ENCODE results near the gene HECTD2. TPM values are rescaled to one million over a fixed set of nuclear protein-coding genes. Genes with fewer than 3 reads are reported as not detected.
A peak's percentile ranks its signal among the peaks of the same experiment; 100 is the strongest.

The HECTD2 gene
- total and polyA plus RNA-seq, 9 of the 15 experiments (the other 6 are each of a cell fraction or from before 2014, with no cell fraction given), result 1.3 to 5.9 (median 3.9) TPM

GRCh38 chr10:91374052-91374451 is 36.1 kb upstream of the HECTD2 start:
- Histone ChIP-seq H3K79me2 (ENCODE audit: control insufficient read depth, insufficient read depth, low read length) (no peaks in the 10 kb centered on the region), H3K9me3 (replicated peaks; ENCODE audit: control insufficient read depth, insufficient read depth, low read depth, low read length) (no peaks in the 10 kb centered on the region), H3K4me2 (ENCODE audit: insufficient read depth, low read length) (no peak overlapping the region), H3K4me3 (no peak overlapping the region), H4K20me1 (replicated peaks; ENCODE audit: control insufficient read depth, insufficient read depth, low read length) (no peaks in the 10 kb centered on the region), H3K9ac (ENCODE audit: insufficient read depth in 1 of 2, low read depth in 2 of 2, low read length in 2 of 2) (no peak overlapping the region), H3K36me3 (ENCODE audit: control insufficient read depth, insufficient read depth, low read length) (no peaks in the 10 kb centered on the region), H3K4me1 (replicated peaks in 1 of 2; ENCODE audit: control insufficient read depth in 2 of 2, insufficient read depth in 2 of 2, low read length in 2 of 2) (no peaks in the 10 kb centered on the region), H3K27me3 (ENCODE audit: control insufficient read depth in 2 of 2, insufficient read depth in 2 of 2, low read length in 2 of 2) (no peaks in the 10 kb centered on the region), H3K9me1 (ENCODE audit: control insufficient read depth, insufficient read depth, low read length) (no peaks in the 10 kb centered on the region), H2AFZ (ENCODE audit: low read depth, low read length) (no peak overlapping the region), H3K27ac (ENCODE audit: extremely low read depth, low read depth, low read length) (no peak overlapping the region)
- FAIRE-seq, result no peak
- no peak for DNase-seq (ENCODE audit: extremely low read depth in 1 of 4, low spot score in 3 of 4)
- POLR2A ChIA-PET, result no interaction called here
- TF ChIP-seq ZNF316 (IDR thresholded peaks at IDR 0.05), result peak; percentile 46
- no peak for TF ChIP-seq ZBTB33 (CRISPR knock-in tag; IDR thresholded peaks at IDR 0.05)
- 0 out of 2 replicates have a peak, but pooled peaks have one; percentile 20 for TF ChIP-seq MAFG (tag; conservative IDR thresholded peaks at IDR 0.05)
- no TSS peak for BruUV-seq (replicated peaks)
- intact Hi-C loops (cut with micrococcal nuclease) (no loop called here), in situ Hi-C loops (cut with MboI) (no loop called here)
- CTCF ChIA-PET (ENCODE audit: low intra/inter-chr PET ratio), result no interaction called here
- ATAC-seq, result no peak

- Histone ChIP-seq H3K27ac (ENCODE audit: extremely low read depth, low read depth, low read length) (no peak overlapping the region), H3K4me1 (replicated peaks in 1 of 2; ENCODE audit: control insufficient read depth in 2 of 2, insufficient read depth in 2 of 2, low read length in 2 of 2) (peaks cover 0 to 13% of the 10 kb centered on the region in 2 experiments; a peak in 3 of 5 replicates), H3K9ac (ENCODE audit: insufficient read depth in 1 of 2, low read depth in 2 of 2, low read length in 2 of 2) (no peak overlapping the region), H3K4me3 (no peak overlapping the region), H3K36me3 (ENCODE audit: control insufficient read depth, insufficient read depth, low read length) (no peaks in the 10 kb centered on the region), H3K79me2 (ENCODE audit: control insufficient read depth, insufficient read depth, low read length) (no peaks in the 10 kb centered on the region), H4K20me1 (replicated peaks; ENCODE audit: control insufficient read depth, insufficient read depth, low read length) (no peaks in the 10 kb centered on the region), H3K4me2 (ENCODE audit: insufficient read depth, low read length) (no peak overlapping the region), H3K9me1 (ENCODE audit: control insufficient read depth, insufficient read depth, low read length) (no peaks in the 10 kb centered on the region), H2AFZ (ENCODE audit: low read depth, low read length) (no peak overlapping the region), H3K27me3 (ENCODE audit: control insufficient read depth in 2 of 2, insufficient read depth in 2 of 2, low read length in 2 of 2) (no peaks in the 10 kb centered on the region), H3K9me3 (replicated peaks; ENCODE audit: control insufficient read depth, insufficient read depth, low read depth, low read length) (no peaks in the 10 kb centered on the region)
- BruUV-seq (replicated peaks), result no TSS peak
- DNase-seq (ENCODE audit: extremely low read depth in 1 of 4, low spot score in 3 of 4) (no peak), ATAC-seq (no peak), FAIRE-seq (no peak)
- ChIA-PET CTCF (ENCODE audit: low intra/inter-chr PET ratio) (no interaction called here), POLR2A (no interaction called here)
- in situ Hi-C loops (cut with MboI) (no loop called here), intact Hi-C loops (cut with micrococcal nuclease) (no loop called here)
- TF ChIP-seq NFIC (IDR thresholded peaks at IDR 0.05) (peak; percentile 50), TRIM25 (IDR thresholded peaks at IDR 0.05; ENCODE audit: borderline replicate concordance) (no peak)
Observed at GRCh38 chr10:91378061-91378460, 32.1 kb upstream of the HECTD2 start.

All from K562 (cell line).